ENCODE measurements around the gene TLR4.

Gene TLR4

DNA sequence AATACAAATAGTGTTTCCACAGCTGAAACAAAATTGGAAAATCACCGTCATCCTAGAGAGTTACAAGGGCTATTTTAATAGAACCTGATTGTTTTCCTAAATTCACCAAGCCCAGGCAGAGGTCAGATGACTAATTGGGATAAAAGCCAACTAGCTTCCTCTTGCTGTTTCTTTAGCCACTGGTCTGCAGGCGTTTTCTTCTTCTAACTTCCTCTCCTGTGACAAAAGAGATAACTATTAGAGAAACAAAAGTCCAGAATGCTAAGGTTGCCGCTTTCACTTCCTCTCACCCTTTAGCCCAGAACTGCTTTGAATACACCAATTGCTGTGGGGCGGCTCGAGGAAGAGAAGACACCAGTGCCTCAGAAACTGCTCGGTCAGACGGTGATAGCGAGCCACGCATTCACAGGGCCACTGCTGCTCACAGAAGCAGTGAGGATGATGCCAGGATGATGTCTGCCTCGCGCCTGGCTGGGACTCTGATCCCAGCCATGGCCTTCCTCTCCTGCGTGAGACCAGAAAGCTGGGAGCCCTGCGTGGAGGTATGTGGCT is at the start of gene TLR4:
TSS of gene TLR4 (plus strand) at position 380 of the 552 bp plus-strand sequence. CDS start at position 450, 70 bp downstream.
- no peak for DNase-seq (ENCODE audit: low read depth)

DNA sequence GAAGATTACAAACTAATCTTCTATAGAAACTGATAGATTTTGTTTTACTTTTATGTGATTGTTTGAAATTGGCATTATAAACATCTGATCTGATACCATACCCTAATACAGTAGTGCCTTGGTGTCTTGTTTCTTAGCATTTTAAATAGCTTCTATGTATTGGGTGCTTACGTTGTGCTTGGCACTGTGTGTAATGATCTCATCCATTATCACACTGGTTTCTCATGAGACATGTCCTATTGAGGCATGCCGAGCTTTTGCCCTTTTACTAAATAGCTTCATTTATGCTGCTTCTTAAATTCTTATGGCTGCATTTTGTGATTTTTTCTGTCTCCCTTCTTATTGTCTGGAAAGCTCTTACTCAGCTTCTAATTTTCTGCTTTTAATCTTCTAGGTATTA is 48.2 kb upstream of the TLR4 start:
- DNase-seq (ENCODE audit: low read depth): no peak

DNA sequence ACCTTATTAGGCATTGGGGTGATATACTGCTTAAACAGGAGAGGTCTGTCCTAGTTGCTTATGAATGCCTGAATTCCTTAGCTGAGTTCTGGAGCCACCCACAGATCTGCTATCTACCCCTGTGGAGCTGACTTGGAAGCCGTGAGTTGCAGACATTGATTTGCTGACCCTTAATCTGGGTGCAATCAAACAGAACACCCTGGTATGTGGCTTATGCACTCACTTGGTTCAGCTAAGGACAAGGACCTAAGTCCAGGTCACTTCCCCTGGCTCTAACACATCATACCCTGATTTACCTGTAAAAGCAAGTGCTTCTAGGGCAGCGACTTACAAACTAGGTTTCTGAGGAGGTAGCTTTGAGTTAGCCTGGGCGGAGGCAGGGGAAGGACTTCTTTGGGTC is 41.6 kb upstream of the TLR4 start:
- DNase-seq (ENCODE audit: low read depth): no peak

DNA sequence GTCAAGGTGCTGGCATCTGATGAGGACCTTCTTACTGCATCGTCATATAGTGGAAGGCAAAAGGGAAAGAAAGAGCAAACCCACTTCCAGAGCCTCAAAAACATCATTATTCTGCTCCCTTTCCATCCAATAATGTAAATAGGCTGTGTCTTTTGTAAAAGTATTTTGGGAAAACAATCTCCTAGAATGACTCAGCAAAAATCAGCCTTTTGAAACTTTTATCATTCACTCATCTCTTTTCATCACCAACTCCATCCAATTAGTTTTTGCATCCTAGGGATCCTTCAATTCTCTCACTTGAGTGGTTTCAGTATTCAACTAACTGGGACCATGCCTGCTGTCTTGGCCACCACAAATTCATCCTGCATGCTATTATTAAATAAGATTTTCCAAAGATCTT is 39.8 kb upstream of the TLR4 start:
- DNase-seq (ENCODE audit: low read depth): no peak

DNA sequence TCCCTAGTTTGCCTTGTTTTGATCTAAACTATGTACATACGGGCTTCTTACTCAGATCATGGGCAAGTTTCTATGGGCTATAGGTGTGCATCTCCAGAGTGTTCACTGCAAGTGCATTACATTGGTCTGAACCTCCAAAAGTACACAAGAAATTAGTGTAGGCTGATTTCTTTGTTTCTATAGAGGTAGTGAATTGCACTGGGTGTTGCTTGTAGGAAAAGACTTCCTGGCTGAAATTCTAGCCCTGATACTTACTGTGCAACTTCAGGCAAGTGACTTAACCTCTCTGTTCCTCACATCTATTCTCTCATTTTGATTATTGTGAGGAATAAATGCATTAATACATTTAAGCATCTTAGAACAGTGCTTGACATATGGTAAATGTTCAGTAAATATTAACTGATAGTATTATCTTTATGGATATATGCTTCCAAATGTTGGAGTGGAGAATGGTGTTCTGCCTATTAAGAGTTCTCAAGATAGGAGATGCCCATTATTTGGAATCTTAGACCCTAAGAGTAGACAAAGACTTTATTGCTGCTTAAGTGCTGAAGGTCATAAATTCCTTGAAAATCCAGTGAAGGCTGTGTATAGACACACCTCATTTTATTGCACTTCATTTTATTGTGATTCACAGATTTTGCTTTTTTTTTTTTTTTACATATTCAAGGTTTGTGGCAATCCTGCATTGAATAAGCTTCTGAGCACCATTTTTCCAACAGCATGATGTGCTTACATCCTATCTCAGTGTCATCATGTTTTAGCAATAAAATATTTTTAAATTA is 38.4 kb upstream of the TLR4 start:
- DNase-seq (ENCODE audit: low read depth): no peak

DNA sequence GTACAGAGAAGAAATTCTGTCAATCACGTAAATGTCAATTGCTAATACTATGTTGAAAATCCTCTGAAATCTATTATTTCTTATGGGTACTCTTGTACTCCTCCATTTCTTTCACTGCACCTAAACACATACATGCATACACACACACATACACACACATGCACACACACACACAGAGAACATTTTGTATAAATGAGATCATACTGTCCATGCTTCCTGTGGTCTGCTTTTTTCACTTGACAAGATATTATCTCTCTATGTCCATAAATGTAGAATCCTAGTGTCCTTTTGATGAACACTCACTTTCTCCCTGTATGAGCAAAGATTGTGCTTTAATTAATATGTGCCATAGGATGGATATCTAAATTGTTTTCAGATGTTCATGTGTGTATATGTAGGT is 32.7 kb upstream of the TLR4 start:
- no peak for DNase-seq (ENCODE audit: low read depth)

DNA sequence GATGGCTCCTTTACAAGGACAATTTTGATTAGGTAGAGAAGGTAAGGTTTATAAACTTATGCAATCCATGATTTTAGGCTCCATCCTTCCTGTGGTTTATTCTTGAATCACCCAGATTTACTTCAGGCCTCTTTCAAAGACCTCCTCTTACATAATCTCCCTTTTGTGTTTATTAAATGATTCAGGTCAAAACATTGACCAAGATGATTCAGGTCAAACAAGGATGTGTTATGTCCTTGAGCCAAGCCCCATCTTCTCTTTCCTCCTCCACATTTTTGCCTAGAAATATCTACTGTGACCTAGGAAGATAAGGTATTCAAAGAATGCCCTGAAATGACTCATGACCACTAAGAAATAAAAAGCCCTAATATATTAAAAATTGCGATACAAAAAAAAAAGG is 31.8 kb upstream of the TLR4 start:
- no peak for DNase-seq (ENCODE audit: low read depth)

DNA sequence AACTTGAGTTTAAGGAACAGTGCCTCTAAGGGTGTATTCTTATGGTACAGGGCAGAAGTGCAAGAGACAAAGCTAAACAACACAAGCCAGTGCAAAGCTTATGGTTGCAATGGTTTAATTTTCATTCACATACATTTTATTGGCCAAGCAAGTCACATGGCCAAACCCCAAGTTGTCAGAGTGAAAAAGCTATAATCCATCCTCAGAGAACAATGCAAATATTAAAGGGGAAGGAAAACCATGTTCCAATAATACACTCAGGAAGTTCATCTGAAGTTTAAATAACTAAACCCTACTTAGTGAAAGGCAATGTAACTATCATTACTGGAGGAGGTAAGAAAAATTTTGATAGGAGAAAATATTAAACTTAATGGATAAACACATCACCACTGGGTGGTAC is 26.6 kb upstream of the TLR4 start:
- no peak for DNase-seq (ENCODE audit: low read depth)

DNA sequence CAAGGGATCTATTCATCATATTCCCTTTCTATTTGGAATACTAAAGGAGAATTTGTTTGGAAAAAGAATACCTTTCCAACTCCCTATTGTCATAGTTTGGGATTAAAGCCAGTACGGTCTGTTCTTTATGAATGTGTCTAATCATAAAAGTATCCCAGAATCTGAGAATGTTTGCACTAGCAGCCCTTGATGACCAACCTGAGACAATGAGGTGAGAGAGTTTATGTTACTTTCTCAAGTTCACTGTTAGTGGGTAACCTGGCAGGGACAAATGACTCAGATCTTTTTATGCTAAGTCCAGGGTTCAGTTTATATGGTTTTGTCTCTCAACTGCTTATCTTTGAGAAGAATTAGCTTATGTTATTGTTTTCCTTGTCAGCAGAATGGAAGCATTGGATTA is 25.3 kb upstream of the TLR4 start:
- DNase-seq (ENCODE audit: low read depth): no peak

DNA sequence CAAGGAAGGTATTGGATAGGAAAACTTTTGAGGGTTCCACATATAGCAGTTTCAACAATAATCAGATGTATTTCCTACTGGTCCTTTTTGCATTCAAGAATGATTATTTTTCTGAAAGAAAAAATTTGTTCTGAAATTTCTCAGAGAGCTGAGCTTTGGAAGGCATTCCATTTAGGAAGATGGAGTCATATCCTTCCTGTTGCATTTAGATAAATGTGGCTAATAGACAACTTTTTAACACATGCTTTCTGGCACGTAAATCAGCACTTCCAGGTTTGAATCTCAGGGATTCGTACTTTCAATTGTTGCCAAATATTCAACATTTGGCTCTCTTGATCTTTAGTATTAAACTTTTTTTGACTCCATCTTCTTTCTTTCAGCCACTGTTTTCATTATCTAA is 24.8 kb upstream of the TLR4 start:
- DNase-seq (ENCODE audit: low read depth): no peak

DNA sequence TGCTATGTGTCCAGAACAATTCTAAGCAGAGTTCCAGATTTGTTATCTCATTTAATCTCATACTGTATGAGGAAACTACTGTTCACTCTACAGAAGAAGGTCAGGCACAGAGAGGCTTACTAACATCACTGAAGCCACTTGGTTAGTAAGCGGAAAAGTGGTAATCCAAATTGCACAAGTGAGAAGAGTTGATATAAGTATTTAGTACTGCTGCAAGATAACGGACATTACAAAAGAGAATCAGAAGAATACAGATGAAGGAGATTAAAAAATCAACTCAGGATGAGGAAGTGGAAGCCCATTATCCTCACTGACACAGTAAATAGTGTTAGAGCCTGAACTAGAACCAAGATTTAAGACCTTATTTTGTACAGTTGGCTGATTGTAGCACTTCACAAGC is 22.3 kb upstream of the TLR4 start:
- DNase-seq (ENCODE audit: low read depth): no peak

DNA sequence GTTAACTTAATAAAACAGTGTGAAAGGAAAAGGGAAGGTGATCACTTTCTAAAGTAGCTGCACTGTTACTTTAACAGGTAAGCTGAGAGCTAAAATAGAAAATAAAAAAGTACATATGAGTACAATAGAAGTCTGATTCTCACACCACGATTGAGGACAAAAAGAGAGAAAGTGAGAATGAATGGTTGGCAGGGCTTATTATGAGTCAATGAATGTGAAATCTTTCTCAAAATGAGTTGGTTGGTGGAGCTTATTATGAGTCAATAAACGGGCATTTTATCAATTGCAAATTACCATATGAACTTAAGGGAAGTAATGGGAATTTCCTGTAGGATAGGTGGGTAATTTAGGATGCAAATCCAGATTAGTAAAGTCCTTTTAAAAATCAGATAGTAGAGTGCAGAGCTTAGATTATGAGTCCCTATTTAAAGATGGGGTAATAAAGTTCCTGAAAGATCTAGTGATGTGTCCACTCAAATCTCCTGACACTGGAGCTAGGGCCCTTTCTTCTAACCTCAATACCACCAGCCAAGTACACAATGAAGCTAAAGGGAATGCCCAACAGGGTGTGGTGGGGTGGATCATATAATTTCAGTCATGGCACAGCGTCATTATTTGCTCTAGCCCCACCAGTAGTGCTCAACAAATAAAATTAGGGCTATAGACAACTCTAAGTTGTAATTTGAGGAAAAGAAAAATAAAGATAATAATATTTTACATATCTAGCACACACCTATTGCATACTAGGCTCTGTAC is 21.1 kb upstream of the TLR4 start:
- no peak for DNase-seq (ENCODE audit: low read depth)

DNA sequence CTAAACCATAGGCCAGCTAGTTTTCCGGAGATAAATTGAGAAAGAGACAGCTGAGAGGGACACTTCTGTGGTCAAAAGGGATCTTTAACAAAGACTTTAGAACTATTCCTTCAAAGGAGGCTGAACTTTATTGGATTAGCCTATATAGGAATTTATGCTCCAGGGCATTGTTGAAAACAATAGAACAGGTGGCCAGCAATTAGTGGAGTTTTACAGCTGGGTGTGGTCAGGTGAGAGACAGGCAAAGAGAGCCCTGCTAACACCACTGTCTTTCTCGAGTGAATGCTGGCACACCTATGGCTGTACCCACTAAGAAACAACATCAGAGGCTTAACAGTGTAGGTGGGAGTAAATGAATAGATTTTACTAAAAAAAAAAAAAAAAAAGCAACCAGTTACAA is 16.7 kb upstream of the TLR4 start:
- DNase-seq (ENCODE audit: low read depth): no peak

DNA sequence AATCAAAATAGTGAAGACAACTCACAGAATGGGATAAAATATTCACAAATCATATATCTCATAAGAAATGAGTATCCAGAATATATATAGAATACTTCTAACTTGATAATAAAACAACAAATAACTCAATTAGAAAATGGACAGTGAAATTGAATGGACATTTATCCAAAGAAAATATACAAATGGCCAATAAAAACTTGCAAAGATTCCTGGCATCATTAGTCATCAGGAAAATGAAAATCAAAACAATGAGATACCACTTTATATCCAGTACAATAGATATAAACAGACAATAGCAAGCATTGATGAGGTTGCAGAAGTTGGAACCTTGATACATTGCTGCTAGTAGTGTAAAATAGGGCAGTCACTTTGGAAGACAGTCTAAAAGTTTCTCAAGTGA is 12.8 kb upstream of the TLR4 start:
- no peak for DNase-seq (ENCODE audit: low read depth)

DNA sequence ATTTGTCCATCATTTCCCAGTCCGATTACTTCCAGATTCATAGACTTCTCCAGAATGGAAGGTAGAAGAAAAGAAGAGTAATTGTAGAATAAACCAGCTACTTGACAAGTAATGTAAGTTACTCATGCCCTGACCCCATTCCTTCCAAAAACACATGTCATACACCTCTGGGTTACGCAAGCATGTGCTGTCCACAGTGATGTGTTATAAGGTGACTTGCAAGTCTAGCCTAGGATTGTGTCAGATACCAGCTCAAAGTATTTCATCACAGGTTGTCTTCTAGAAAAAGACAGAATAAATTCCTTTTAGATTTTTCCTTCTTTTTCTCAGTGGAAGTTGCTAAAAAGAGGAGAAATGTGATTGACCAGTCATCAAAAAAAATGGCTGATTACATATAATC is 8.0 kb upstream of the TLR4 start:
- DNase-seq (ENCODE audit: low read depth): no peak

DNA sequence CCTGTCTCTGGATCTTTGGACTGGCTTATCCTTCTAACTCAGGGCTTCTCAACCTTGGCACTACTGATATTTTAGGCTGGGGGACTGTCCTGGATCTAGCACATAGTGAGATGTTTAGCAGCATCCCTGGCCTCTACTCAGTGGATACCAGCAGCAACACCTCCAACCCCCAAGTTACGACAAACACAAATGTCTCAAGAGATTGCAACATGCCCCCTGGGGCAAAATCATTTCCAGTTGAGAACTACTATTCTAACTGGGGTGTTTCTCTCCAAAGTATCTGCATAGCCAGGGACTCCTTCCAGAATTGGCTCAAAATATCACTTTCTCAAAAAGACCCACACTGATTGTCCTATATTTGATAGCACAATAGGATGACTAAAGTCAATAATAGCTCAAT is 7.2 kb upstream of the TLR4 start:
- DNase-seq (ENCODE audit: low read depth): no peak

DNA sequence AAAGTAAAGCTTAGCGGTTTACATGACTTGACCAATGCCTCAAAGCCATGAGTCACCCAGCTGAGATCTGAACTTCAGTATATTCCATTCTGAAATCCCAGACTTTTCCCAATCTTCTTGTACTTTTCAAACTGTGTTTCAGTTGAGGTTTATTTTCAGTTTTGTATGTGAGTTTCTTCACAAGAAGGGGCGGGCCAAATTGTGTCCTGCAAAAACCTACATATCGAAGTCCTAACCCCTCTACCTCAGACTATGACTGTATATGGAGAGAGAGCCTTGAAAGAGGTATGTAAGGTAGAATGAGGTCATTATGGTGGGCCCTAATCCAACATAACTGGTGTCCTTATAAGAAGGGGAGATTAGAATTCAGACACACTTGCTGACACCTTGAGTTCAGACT is 666 bp upstream of the TLR4 start:
- no peak for DNase-seq (ENCODE audit: low read depth)

DNA sequence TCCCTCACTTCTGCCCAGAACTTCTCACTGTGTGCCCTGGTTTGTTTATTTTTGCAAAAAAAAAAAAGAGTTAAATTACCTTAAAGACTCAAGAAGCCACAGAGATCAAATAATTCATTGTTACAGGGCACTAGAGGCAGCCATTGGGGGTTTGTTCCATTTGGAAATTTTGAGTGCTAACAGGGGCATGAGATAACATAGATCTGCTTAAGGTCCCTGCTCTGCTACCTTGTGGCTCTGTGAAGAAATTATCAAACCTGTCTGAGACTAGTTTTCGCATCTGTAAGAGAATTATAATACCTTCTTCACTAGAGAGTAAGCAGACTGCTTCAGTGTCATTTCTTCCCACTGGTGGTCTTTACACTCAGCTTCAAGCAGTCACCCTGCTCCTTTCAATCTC is 394 bp downstream of the TLR4 start:
- no peak for DNase-seq (ENCODE audit: low read depth)

DNA sequence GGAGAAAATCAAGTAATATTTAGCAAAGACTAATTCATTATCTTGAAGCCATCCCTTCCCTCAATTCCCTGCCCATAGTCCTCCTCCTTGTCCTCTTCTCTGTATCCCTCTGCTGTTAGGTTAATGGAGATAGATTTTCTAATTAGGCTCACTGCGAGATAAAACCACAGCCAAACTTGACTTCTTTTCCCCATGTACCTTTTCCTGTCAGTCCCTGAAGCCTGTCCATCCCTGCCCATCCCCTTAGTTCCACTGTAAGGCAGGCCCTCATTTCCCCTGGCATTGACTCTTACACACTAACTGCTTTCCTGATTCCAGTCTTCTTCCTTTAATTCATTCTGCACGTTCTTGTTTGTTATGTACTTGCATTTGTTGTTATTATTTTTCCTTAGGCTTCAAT is 1.2 kb downstream of the TLR4 start:
- no peak for DNase-seq (ENCODE audit: low read depth)

DNA sequence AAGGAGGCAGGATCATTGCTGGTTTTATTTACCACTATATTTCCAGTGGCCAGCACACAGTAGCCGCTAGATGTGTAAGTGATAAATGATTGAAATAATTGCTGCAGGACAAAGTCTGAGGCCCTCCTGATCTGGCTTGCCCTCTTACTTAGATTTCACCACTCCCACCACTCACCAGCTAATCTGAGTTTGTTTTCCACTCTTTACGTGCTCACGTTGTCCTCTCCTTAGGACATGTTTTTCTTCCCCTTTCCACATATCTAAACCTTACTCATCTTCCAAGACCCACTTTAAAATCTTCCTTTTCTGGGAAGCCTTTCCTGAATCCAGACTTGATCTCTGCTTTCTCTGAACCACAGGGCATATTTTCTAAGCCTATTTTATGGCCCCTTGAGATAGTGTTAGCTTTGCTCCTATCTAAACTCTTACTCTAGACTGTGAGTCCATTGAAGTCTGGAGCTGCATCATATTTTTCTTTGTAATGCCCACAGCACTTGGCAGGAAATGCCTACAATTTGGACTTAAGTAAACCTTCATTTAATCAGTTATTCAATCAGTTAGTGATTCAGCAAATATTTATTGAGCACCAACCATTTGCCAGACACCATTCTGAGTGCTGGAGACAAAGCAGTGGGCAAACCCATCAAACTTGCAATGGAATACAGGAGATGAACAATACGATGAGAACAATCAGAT is 2.4 kb downstream of the TLR4 start:
- no peak for DNase-seq (ENCODE audit: low read depth)

DNA sequence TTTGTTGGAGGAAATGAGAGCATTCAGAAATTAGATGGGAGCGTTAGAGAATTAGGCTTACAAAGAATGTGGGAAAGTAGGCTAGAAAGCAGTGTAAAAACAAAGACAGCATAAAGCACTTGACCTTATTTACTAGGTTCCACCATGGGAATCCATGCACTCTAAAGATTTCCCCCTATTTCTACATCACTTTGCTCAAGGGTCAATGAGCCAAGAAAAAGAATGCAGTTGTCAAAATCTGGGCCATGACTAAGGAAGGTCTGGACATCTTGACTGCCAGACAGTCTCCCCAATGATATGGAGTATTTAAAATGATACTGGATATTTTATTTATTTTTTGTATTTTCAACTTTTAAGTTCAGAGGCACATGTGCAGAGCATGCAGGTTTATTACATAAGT is 3.4 kb downstream of the TLR4 start:
- DNase-seq (ENCODE audit: low read depth): no peak

DNA sequence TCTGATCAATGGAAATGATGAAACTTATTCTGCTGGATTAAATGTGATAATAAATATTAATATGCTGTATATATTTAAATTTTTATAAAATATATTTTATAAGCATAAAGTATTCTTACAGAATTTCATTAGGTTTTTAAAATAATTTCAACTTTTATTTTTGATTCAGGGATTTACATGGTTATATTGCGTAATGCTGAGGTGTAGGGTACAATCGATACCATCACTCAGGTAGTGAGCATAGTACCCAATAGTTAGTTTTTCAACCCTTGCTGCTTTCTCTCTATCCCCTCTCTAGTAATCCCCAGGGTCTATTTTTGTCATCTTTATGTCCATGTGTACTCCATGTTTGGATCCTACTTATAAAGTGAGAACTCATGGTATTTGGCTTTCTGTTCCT is 5.7 kb downstream of the TLR4 start:
- DNase-seq (ENCODE audit: low read depth): no peak

DNA sequence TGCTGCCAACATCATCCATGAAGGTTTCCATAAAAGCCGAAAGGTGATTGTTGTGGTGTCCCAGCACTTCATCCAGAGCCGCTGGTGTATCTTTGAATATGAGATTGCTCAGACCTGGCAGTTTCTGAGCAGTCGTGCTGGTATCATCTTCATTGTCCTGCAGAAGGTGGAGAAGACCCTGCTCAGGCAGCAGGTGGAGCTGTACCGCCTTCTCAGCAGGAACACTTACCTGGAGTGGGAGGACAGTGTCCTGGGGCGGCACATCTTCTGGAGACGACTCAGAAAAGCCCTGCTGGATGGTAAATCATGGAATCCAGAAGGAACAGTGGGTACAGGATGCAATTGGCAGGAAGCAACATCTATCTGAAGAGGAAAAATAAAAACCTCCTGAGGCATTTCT is 10.1 kb downstream of the TLR4 start:
- DNase-seq (ENCODE audit: low read depth): no peak

All from T-helper 22 cell (primary cell).